Fibroblast of villous mesenchyme (primary cell): ENCODE data around the gene MGAT5B. TPM values are rescaled to one million over a fixed set of nuclear protein-coding genes. Genes with fewer than 3 reads are reported as not detected.
"Not testable (repeated sequence)": the region's sequence is repeated elsewhere in the genome, so short reads cannot be mapped to it uniquely, and the experiment has no call there.

ENCODE experiments used
- DNase-seq: peaks from one replicate; pipeline ENCODE4 v3.0.0-alpha.2; 2010; ENCODE audit warnings: low read depth
- H3K4me3 ChIP-seq: 2 replicates; pipeline ENCODE4 v1.5.1; 2011; ENCODE audit warnings: low read depth, mild to moderate bottlenecking, low read length
- CTCF ChIP-seq: IDR thresholded peaks from 2 replicates; pipeline ENCODE4 v1.5.1; 2012; ENCODE audit warnings: low read depth, mild to moderate bottlenecking, low read length; ENCODE audit not compliant: insufficient read depth
- total RNA-seq: library from RNA; depleted of rRNA; stranded (reverse); fragments of >200 nt; gene quantifications from 2 replicates; pipeline ENCODE4 v1.2.3, GENCODE V29; 2012

Gene MGAT5B
- total RNA-seq, 1 donor, result 0.43 TPM

GRCh38 chr17:76966486-76967181, 98.4 kb downstream of the MGAT5B start:
- DNase-seq, result no peak
- no peak for TF ChIP-seq CTCF
- H3K4me3 ChIP-seq, result no peak overlapping the region

DNA sequence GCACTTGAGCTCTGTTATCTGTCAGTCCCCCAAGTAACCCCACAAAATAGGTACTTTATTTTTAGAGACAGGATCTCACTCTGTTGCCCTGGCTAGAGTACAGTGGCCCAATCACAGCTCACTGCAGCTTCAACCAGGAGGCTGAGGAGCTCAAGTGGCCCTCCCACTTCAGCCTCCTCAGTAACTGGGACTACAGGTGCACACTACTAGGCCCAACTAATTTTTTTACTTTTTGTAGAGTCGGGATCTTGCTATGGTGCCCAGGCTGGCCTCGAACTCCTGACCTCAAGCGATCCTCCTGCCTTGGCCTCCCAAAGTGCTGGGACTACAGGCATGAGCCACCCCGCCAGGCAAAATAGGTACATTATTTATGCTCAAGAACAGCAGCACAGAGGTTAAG, 99.6 kb downstream of the MGAT5B start:
- TF ChIP-seq CTCF, result no peak
- DNase-seq, result no peak
- H3K4me3 ChIP-seq, result no peak overlapping the region

GRCh38 chr17:76968707-76969597, 100.7 kb downstream of the MGAT5B start:
- no peak overlapping the region for H3K4me3 ChIP-seq
- DNase-seq, result no peak
- no peak for TF ChIP-seq CTCF

DNA sequence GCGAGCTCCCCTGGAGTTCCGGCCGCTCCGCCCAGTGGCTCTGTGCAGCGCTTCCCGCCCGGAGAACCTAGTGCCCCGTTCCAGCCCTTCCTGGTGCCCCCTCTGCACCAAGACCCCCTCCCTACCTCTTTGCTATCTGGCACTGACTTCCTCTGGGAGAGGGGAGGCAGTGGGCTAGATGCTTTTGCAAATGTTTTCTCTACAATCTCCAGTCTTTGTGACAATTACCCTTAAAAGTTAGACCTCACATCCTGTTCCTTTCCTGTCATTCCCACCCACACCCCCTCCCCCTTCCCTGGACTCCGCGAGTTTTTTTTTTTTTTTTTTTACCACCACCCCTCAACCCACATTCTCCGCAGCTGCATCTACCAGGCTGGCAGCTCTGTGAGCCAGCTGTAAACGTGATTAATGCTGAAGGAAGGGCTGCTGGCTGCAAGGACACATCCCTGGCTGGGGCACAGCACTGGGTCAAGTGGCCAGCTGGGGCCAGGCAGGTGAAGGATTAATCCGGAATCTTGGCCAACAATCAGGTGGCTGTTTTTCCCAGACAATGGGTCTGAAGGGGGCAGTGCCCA, 101.5 kb downstream of the MGAT5B start:
- H3K4me3 ChIP-seq, result no peak overlapping the region
- TF ChIP-seq CTCF, result no peak
- DNase-seq, result no peak

DNA sequence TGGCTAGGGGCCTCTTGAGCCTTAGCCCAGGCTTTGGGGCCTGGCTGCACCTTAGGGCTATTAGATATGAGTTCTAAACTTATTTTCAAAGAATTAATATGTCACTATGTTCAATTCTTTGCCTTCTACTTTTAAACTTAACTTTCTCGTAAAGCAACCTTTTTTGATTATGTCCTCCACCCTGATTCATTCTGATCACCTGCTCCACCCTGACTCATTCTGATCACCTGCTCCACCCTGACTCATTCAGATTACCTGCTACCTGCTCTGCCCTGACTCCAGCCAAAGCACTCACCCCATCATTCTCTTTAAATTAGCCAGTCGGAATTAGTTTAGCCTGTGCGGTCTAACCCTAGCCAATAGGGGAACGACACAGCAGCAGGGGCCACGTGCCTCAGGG, 102.0 kb downstream of the MGAT5B start:
- H3K4me3 ChIP-seq, DNase-seq: not testable (repeated sequence)

DNA sequence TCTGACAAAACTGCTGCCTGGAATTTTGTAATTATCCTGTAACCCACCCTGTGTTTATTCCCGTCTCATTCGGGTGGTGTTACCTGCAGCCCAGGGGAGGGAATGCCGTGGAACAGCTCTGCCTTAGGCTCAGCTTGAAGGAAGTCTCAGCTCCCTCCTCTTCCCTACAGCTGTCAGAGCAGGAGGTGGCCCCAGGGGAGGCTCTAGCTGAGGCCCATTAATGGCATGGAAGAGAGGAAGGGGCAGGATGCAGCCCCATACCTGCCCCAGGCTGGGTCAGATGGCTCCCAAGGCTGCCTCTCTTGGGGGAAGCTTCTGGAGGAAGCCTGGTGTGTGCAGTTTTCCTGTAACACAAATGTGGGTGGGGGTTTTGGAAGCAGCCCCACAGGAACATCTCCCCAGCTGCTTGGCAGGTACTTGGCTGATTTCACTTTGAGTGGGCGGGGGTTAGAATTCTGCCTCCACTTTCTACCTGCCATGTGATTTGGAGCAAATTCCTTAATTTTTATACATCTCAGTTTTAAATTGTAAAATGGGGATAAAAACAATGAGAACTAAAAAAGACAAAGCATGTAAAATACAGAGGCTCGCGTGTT, 103.9 kb downstream of the MGAT5B start:
- no peak for TF ChIP-seq CTCF
- DNase-seq, result no peak
- no peak overlapping the region for H3K4me3 ChIP-seq

- TF ChIP-seq CTCF, result no peak
- no peak overlapping the region for H3K4me3 ChIP-seq
- DNase-seq, result no peak
These were observed 104.8 kb downstream of the MGAT5B start for GRCh38 chr17:76973040-76973439.
